MM.1S (cell line): ENCODE data around the gene TBX20.

Experiments
- CTCF ChIP-seq: fragments of 300-600 bp; sonication (generic); IDR thresholded peaks from 2 replicates; pipeline ENCODE4 v1.5.1; 2016; ENCODE audit warnings: antibody characterized with exemption, low read length, mixed read lengths
- EZH2 ChIP-seq: fragments of 300-600 bp; sonication (generic); optimal IDR thresholded peaks from 2 replicates; pipeline ENCODE3; 2017; ENCODE audit warnings: low read depth, mild to moderate bottlenecking, antibody characterized with exemption, low read length, mixed read lengths
- EZH2phosphoT487 ChIP-seq: fragments of 300-600 bp; sonication (generic); IDR thresholded peaks from 2 replicates; pipeline ENCODE4 v1.6.1; 2018; ENCODE audit warnings: antibody characterized with exemption, low read length

- no peak for TF ChIP-seq CTCF
- TF ChIP-seq EZH2phosphoT487 = no peak
- TF ChIP-seq EZH2 = no peak
Measured at GRCh38 chr7:35254496-35255442, 869 bp upstream of the TBX20 start.
